ENCODE results near the gene RREB1. TPM values are rescaled to one million over a fixed set of nuclear protein-coding genes. Genes with fewer than 3 reads are reported as not detected.
"Not testable (repeated sequence)": the region's sequence is repeated elsewhere in the genome, so short reads cannot be mapped to it uniquely, and the experiment has no call there.

RREB1 gene
- total RNA-seq, 6 experiments from 2014 or later: 17.5 to 23.5 (median 20.1) TPM

- H3K4me3 Mint-ChIP-seq: peak overlapping the region; percentile 99
- peak; percentile 90 for DNase-seq
- H3K27me3 Mint-ChIP-seq (ENCODE audit: insufficient read depth): peaks cover 2% of the 10 kb centered on the region
- no peaks in the 10 kb centered on the region for H3K36me3 Mint-ChIP-seq (ENCODE audit: low read depth)
- H3K9me3 Mint-ChIP-seq: peaks cover 11% of the 10 kb centered on the region
- peak overlapping the region; percentile 93 for H3K27ac Mint-ChIP-seq
- no peak for TF ChIP-seq CTCF (IDR thresholded peaks at IDR 0.05)
- peaks cover 21% of the 10 kb centered on the region for H3K4me1 Mint-ChIP-seq (ENCODE audit: low read depth)
Measured at GRCh38 chr6:7261032-7261841, 153.5 kb downstream of the RREB1 start.

DNA sequence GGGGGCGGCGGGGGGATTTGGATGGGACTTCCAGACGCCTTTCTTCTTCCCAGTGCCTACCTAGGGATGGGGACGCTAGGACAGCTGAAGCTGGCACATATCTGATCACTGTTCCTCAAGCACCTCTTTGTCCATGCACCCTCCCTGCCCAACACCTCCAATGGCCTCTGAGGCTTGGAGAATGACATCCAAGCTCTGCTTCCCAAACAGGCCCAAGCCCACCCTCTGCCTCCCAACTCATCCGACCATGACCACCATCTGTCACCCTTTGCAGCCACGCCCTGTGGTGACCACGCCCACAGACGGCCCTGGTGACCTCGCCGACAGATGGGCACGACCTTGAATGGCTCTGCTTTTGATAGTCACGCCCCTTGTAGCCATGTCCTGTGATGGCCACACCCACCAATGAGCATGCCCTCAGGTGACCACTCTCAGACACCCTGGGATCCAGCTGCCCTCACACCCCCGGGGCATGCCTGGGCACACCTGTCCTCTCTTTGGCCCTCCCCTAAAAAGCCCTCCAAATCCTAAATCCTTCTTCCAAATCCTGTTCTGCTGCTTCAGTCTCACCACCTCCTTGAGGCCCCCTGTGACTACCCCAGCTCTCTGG is 154.2 kb downstream of the RREB1 start:
- H3K27ac Mint-ChIP-seq: peak overlapping the region; percentile 93
- no peaks in the 10 kb centered on the region; the same call in 1 of the 2 replicates for H3K36me3 Mint-ChIP-seq (ENCODE audit: low read depth)
- H3K9me3 Mint-ChIP-seq: peaks cover 6% of the 10 kb centered on the region; the same call in 1 of the 2 replicates
- peaks cover 25% of the 10 kb centered on the region for H3K4me1 Mint-ChIP-seq (ENCODE audit: low read depth)
- H3K27me3 Mint-ChIP-seq (ENCODE audit: insufficient read depth): no peaks in the 10 kb centered on the region; the same call in 1 of the 2 replicates
- TF ChIP-seq CTCF (IDR thresholded peaks at IDR 0.05): no peak
- no peak for DNase-seq
- H3K4me3 Mint-ChIP-seq: peak overlapping the region; percentile 99

- Mint-ChIP-seq H3K4me3 (no peak overlapping the region), H3K27me3 (ENCODE audit: insufficient read depth) (peaks cover 3% of the 10 kb centered on the region), H3K27ac (no peak overlapping the region)
Measured at GRCh38 chr6:7262746-7263518, 155.2 kb downstream of the RREB1 start.

DNA sequence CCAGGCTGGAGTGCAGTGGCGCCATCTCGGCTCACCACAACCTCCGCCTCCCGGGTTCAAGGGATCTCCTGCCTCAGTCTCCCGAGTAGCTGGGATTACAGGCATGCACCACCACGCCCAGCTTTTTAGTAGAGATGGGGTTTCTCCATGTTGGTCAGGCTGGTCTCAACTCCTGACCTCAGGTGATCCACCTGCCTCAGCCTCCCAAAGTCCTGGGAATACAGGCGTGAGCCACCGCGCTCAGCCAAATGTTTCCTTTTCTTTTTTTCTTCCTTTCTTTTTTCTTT is 155.7 kb downstream of the RREB1 start:
- not testable (repeated sequence) for H3K27ac Mint-ChIP-seq; H3K27me3 Mint-ChIP-seq (ENCODE audit: insufficient read depth); H3K9me3 Mint-ChIP-seq

More at GRCh38 chr6:7262746-7263518, 155.2 kb downstream of the RREB1 start:
- Mint-ChIP-seq H3K4me1 (ENCODE audit: low read depth) (peaks cover 34% of the 10 kb centered on the region), H3K9me3 (peaks cover 5% of the 10 kb centered on the region; the same call in 1 of the 2 replicates), H3K36me3 (ENCODE audit: low read depth) (no peaks in the 10 kb centered on the region; the same call in 1 of the 2 replicates)
- no peak for DNase-seq
- no peak for TF ChIP-seq CTCF (IDR thresholded peaks at IDR 0.05)

DNA sequence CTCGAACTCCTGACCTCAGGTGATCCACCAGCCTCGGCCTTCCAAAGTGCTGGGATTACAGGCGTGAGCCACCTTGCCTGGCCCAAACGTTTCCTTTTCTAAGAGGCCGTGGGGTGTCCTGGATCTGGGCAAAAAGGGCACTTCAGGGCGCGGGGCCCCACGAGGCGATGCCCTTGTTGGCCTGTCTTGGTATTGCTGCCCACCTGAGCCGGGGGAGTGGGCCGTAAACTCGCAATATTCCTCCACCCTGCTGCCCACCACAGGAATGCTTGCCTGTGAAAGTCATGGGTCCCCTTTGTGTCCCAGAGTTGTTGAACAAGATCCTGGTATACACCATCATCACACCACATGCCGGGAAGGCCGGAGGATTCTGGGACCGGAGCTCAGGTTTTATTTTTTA is 156.3 kb downstream of the RREB1 start:
- Mint-ChIP-seq H3K4me1 (ENCODE audit: low read depth) (peaks cover 39% of the 10 kb centered on the region), H3K36me3 (ENCODE audit: low read depth) (no peaks in the 10 kb centered on the region; the same call in 1 of the 2 replicates), H3K27ac (no peak overlapping the region), H3K4me3 (no peak overlapping the region), H3K9me3 (peaks cover 5% of the 10 kb centered on the region; the same call in 1 of the 2 replicates), H3K27me3 (ENCODE audit: insufficient read depth) (peaks cover 3% of the 10 kb centered on the region)
- TF ChIP-seq CTCF (IDR thresholded peaks at IDR 0.05): no peak
- DNase-seq: no peak

More for the DNA sequence above, 155.7 kb downstream of the RREB1 start:
- DNase-seq; H3K36me3 Mint-ChIP-seq (ENCODE audit: low read depth); H3K4me3 Mint-ChIP-seq: not testable (repeated sequence)
- H3K4me1 Mint-ChIP-seq (ENCODE audit: low read depth): peaks cover 39% of the 10 kb centered on the region
